Measurements from ENCODE around the gene UXS1. TPM values are rescaled to one million over a fixed set of nuclear protein-coding genes. Genes with fewer than 3 reads are reported as not detected.

The UXS1 gene
- polyA plus RNA-seq, 1 of the 3 experiments (the other 2 are of a cell fraction) = 55.9 TPM

- ChIA-PET CTCF (interaction anchor here (0.6 kb wide), 1 partner anchor 84 kb away, joined by 3 read pairs; no protein-coding TSS in a partner anchor), POLR2A (no interaction called here)
- no peaks in the 10 kb centered on the region for H4K20me1 ChIP-seq (ENCODE audit: insufficient read depth)
- H3K4me3 ChIP-seq (ENCODE audit: low read depth in 2 of 2, low read length in 1 of 2) = no peak overlapping the region
- H3K4me2 ChIP-seq = no peak overlapping the region
- no peak overlapping the region for H3K9ac ChIP-seq
- no peaks in the 10 kb centered on the region for H3K79me2 ChIP-seq (ENCODE audit: insufficient read depth)
- TF ChIP-seq GABPA (IDR thresholded peaks at IDR 0.05; ENCODE audit: low read depth) (no peak), RCOR1 (IDR thresholded peaks at IDR 0.05; ENCODE audit: low read length) (no peak), NFIC (IDR thresholded peaks at IDR 0.05; ENCODE audit: borderline replicate concordance) (no peak), RXRA (IDR thresholded peaks at IDR 0.05; ENCODE audit: borderline replicate concordance, low read depth) (no peak), TEAD4 (IDR thresholded peaks at IDR 0.05; ENCODE audit: borderline replicate concordance, insufficient read depth) (no peak), REST (IDR thresholded peaks at IDR 0.05; ENCODE audit: low read depth, low read length) (no peak), RFX5 (IDR thresholded peaks at IDR 0.05; ENCODE audit: low read length) (no peak)
- H3K27me3 ChIP-seq (ENCODE audit: insufficient read depth) = no peaks in the 10 kb centered on the region
- no peaks in the 10 kb centered on the region for H3K36me3 ChIP-seq (replicated peaks in 1 of 2; ENCODE audit: control insufficient read depth in 1 of 2, insufficient read depth in 2 of 2, low read length in 1 of 2)
- no peaks in the 10 kb centered on the region; a peak in 1 of 4 replicates for H3K4me1 ChIP-seq (ENCODE audit: control insufficient read depth in 1 of 2, insufficient read depth in 2 of 2, low read depth in 1 of 2, low read length in 1 of 2)
- no peaks in the 10 kb centered on the region for H3K9me3 ChIP-seq
- no peaks in the 10 kb centered on the region for H3F3A ChIP-seq (replicated peaks; ENCODE audit: insufficient read depth)
- no peak for DNase-seq
- no peak overlapping the region for H3K27ac ChIP-seq (ENCODE audit: low read depth in 2 of 2, low read length in 1 of 2)
- H2AFZ ChIP-seq (ENCODE audit: low read depth) = no peak overlapping the region
- WGBS (ENCODE audit: low lambda C conversion rate) = 61% methylated on average over 8 of the region's 9 CpGs
- no peaks in the 10 kb centered on the region for H3K9me2 ChIP-seq
Measured at GRCh38 chr2:106061611-106062349, 132.3 kb downstream of the UXS1 start.

DNA sequence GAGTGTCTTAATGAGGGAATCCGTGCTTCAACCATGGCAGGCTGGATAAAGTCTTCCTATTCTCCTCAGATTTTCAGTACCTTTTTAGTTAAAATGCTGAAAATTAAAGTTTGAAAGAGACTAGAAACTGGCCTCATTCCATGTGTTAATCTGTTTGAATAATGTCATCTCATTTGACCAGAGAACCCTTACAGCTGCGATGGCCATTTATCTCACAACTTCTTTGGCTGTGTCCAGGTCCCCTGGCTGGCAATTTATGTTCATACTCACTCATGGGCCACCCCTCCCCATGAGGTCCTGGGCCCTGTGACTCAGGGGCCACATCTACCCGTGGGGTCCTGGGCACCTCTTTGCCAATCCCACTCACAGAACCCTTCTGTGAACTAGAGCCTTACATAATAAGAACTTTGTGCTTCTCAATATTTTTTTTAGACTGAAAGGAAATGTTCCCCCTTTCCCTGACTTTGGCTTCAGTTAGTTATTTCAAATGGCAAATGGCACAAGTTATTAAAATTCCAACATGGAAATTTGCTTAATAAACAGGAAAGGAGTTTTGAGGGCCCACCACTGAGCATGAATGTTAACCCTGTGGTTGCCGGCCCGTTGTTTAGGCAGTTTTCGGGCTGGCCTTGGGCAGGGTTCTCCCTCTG, 134.6 kb downstream of the UXS1 start:
- Histone ChIP-seq H3K27me3 (ENCODE audit: insufficient read depth) (no peaks in the 10 kb centered on the region), H3K4me3 (ENCODE audit: low read depth in 2 of 2, low read length in 1 of 2) (no peak overlapping the region), H3K79me2 (ENCODE audit: insufficient read depth) (no peaks in the 10 kb centered on the region), H3K4me2 (no peak overlapping the region), H3K9me3 (no peaks in the 10 kb centered on the region), H3K9ac (no peak overlapping the region), H3F3A (replicated peaks; ENCODE audit: insufficient read depth) (no peaks in the 10 kb centered on the region), H3K9me2 (no peaks in the 10 kb centered on the region), H4K20me1 (ENCODE audit: insufficient read depth) (no peaks in the 10 kb centered on the region), H3K4me1 (ENCODE audit: control insufficient read depth in 1 of 2, insufficient read depth in 2 of 2, low read depth in 1 of 2, low read length in 1 of 2) (no peaks in the 10 kb centered on the region; a peak in 1 of 4 replicates), H3K36me3 (replicated peaks in 1 of 2; ENCODE audit: control insufficient read depth in 1 of 2, insufficient read depth in 2 of 2, low read length in 1 of 2) (no peaks in the 10 kb centered on the region), H3K27ac (ENCODE audit: low read depth in 2 of 2, low read length in 1 of 2) (no peak overlapping the region), H2AFZ (ENCODE audit: low read depth) (no peak overlapping the region)
- 55% methylated on average over 6 of the region's 6 CpGs for whole genome bisulfite sequencing (ENCODE audit: low lambda C conversion rate)
- no peak for DNase-seq
- CTCF ChIA-PET = interaction anchor here (1.2 kb wide), 1 partner anchor 503 kb away, joined by 3 read pairs; no protein-coding TSS in a partner anchor
- POLR2A ChIA-PET = no interaction called here
- TF ChIP-seq ELF1 (IDR thresholded peaks at IDR 0.05) = no peak
- no peak for TF ChIP-seq TCF12 (IDR thresholded peaks at IDR 0.05)
- TF ChIP-seq MXI1 (IDR thresholded peaks at IDR 0.05; ENCODE audit: low read depth, low read length) = no peak
- TF ChIP-seq, protein P1, sequence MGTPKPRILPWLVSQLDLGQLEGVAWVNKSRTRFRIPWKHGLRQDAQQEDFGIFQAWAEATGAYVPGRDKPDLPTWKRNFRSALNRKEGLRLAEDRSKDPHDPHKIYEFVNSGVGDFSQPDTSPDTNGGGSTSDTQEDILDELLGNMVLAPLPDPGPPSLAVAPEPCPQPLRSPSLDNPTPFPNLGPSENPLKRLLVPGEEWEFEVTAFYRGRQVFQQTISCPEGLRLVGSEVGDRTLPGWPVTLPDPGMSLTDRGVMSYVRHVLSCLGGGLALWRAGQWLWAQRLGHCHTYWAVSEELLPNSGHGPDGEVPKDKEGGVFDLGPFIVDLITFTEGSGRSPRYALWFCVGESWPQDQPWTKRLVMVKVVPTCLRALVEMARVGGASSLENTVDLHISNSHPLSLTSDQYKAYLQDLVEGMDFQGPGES (IDR thresholded peaks at IDR 0.05; ENCODE audit: low read depth, low read length) = no peak
- no peak for TF ChIP-seq FOSL2 (IDR thresholded peaks at IDR 0.05; ENCODE audit: borderline replicate concordance, low read depth)
- no peak for TF ChIP-seq NRF1 (IDR thresholded peaks at IDR 0.05; ENCODE audit: low read depth, low read length)
- TF ChIP-seq SMC3 (IDR thresholded peaks at IDR 0.05; ENCODE audit: low read depth, low read length) = no peak
- no peak for TF ChIP-seq ZBTB33 (IDR thresholded peaks at IDR 0.05; ENCODE audit: borderline replicate concordance, low read depth)
- no peak for TF ChIP-seq GATA2 (CRISPR knock-in tag; IDR thresholded peaks at IDR 0.05)
- TF ChIP-seq YY1 (IDR thresholded peaks at IDR 0.05; ENCODE audit: low read depth) = no peak
- TF ChIP-seq, protein P2, sequence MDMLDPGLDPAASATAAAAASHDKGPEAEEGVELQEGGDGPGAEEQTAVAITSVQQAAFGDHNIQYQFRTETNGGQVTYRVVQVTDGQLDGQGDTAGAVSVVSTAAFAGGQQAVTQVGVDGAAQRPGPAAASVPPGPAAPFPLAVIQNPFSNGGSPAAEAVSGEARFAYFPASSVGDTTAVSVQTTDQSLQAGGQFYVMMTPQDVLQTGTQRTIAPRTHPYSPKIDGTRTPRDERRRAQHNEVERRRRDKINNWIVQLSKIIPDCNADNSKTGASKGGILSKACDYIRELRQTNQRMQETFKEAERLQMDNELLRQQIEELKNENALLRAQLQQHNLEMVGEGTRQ (IDR thresholded peaks at IDR 0.05; ENCODE audit: borderline replicate concordance, low read depth, low read length) = no peak
- no peak for TF ChIP-seq SIN3A (IDR thresholded peaks at IDR 0.05; ENCODE audit: borderline replicate concordance, low read depth, low read length)
- no peak for TF ChIP-seq FOXJ3 (CRISPR knock-in tag; IDR thresholded peaks at IDR 0.05)
